Testis (tissue), 2 donors: ENCODE measurements around the gene CHTF18.

Source experiments
- CTCF ChIP-seq, 3 experiments: fragments of 450-650 bp in 2 of 3; fragments of 200-600 bp in 1 of 3; sonication (generic) in 1 of 3; IDR thresholded peaks; one replicate each; pipeline ENCODE4 v1.5.1; 2016 to 2019; ENCODE audit warnings: antibody characterized with exemption in 3 of 3, mild to moderate bottlenecking in 2 of 3, moderate library complexity in 1 of 3
- POLR2A ChIP-seq: fragments of 450-650 bp; IDR thresholded peaks from one replicate; pipeline ENCODE4 v1.6.1; 2017; ENCODE audit warnings: antibody characterized with exemption, mild to moderate bottlenecking, moderate library complexity

- TF ChIP-seq CTCF (IDR thresholded peaks at IDR 0.05) (no peak), POLR2A (no peak)
Observed at GRCh38 chr16:770411-770810, 18.0 kb upstream of the CHTF18 start.
